CD14-positive monocyte (primary cell): ENCODE results near the gene TLR10. TPM values are rescaled to one million over a fixed set of nuclear protein-coding genes. Genes with fewer than 3 reads are reported as not detected.
A peak's percentile ranks its signal among the peaks of the same experiment; 100 is the strongest.

Experiments used
- DNase-seq, 3 donors: peaks; one replicate each; pipeline ENCODE4 v3.0.0-alpha.2; 2011 to 2022
- H2AFZ ChIP-seq: 2 replicates; pipeline ENCODE4 v1.6.0; 2012; ENCODE audit warnings: mild to moderate bottlenecking, low read depth, low read length, inconsistent platforms; ENCODE audit not compliant: insufficient read depth, poor library complexity, severe bottlenecking
- H3K27ac ChIP-seq, 2 donors: 1 replicate in 1 of 2; 2 replicates in 1 of 2; pipeline ENCODE4 v1.5.1; 2012 to 2013; ENCODE audit warnings: low read length in 2 of 2, control low read depth in 1 of 2, inconsistent platforms in 1 of 2, low read depth in 1 of 2, mild to moderate bottlenecking in 1 of 2
- H3K27me3 ChIP-seq, 2 donors: one replicate each; pipeline versions ENCODE4 v1.6.0 to v1.6.1; 2011 to 2013; ENCODE audit warnings: low read length in 2 of 2; ENCODE audit not compliant: control insufficient read depth in 2 of 2, insufficient read depth in 2 of 2
- H3K36me3 ChIP-seq, 2 donors: replicated peaks in 1 of 2; 1 replicate in 1 of 2; 2 replicates in 1 of 2; pipeline versions ENCODE4 v1.5.1 to v1.6.1; 2012 to 2013; ENCODE audit warnings: low read length in 2 of 2, control low read depth in 1 of 2, inconsistent platforms in 1 of 2, mild to moderate bottlenecking in 1 of 2; ENCODE audit not compliant: insufficient read depth in 2 of 2, control insufficient read depth in 1 of 2
- H3K4me1 ChIP-seq, 2 donors: 1 replicate in 1 of 2; 2 replicates in 1 of 2; pipeline versions ENCODE4 v1.5.1 to v1.6.1; 2012 to 2013; ENCODE audit warnings: low read length in 2 of 2, control low read depth in 1 of 2, inconsistent platforms in 1 of 2, mild to moderate bottlenecking in 1 of 2, moderate library complexity in 1 of 2; ENCODE audit not compliant: insufficient read depth in 2 of 2, control insufficient read depth in 1 of 2
- H3K4me2 ChIP-seq: replicated peaks from 2 replicates; pipeline ENCODE3; 2012; ENCODE audit warnings: low read length, moderate library complexity, mild to moderate bottlenecking; ENCODE audit not compliant: poor library complexity, severe bottlenecking; ENCODE audit errors: extremely low read depth
- H3K4me3 ChIP-seq, 3 experiments: fragments of 200-600 bp in 1 of 3; sonication (generic) in 1 of 3; replicated peaks in 1 of 3; 1 replicate in 2 of 3; 2 replicates in 1 of 3; pipeline ENCODE4 v1.5.1; 2011 to 2013; ENCODE audit warnings: low read length in 3 of 3, mild to moderate bottlenecking in 3 of 3, control low read depth in 2 of 3, low read depth in 2 of 3, inconsistent platforms in 1 of 3, moderate library complexity in 1 of 3
- H3K79me2 ChIP-seq: 2 replicates; pipeline ENCODE4 v1.6.0; 2012; ENCODE audit warnings: mild to moderate bottlenecking, control low read depth, inconsistent platforms, low read length, moderate library complexity; ENCODE audit not compliant: insufficient read depth
- H3K9ac ChIP-seq: 2 replicates; pipeline ENCODE4 v1.6.0; 2017; ENCODE audit warnings: low read length, mild to moderate bottlenecking; ENCODE audit not compliant: insufficient read depth, poor library complexity, severe bottlenecking
- H3K9me3 ChIP-seq, 2 donors: replicated peaks in 1 of 2; 1 replicate in 1 of 2; 2 replicates in 1 of 2; pipeline versions ENCODE4 v1.5.1 to v1.6.1; 2012 to 2013; ENCODE audit warnings: low read length in 2 of 2, control low read depth in 1 of 2; ENCODE audit not compliant: control insufficient read depth in 1 of 2, insufficient read depth in 1 of 2
- H4K20me1 ChIP-seq: 2 replicates; pipeline ENCODE4 v1.6.0; 2012; ENCODE audit warnings: mild to moderate bottlenecking, low read length, control low read depth, moderate library complexity; ENCODE audit not compliant: insufficient read depth
- H3K27ac Mint-ChIP-seq, 7 donors: one replicate each; pipeline ENCODE4 v1.8.0; 2020; ENCODE audit warnings: mild to moderate bottlenecking in 7 of 7, mixed read lengths in 7 of 7, moderate library complexity in 6 of 7, inconsistent platforms in 2 of 7
- H3K27me3 Mint-ChIP-seq, 3 donors: one replicate each; pipeline ENCODE4 v1.8.0; 2021 to 2022; ENCODE audit warnings: low read depth in 3 of 3, mild to moderate bottlenecking in 3 of 3, mixed read lengths in 3 of 3, moderate library complexity in 3 of 3, inconsistent platforms in 1 of 3
- H3K36me3 Mint-ChIP-seq, 2 donors: one replicate each; pipeline ENCODE4 v1.8.0; 2020; ENCODE audit warnings: mixed read lengths in 2 of 2, inconsistent platforms in 1 of 2, mild to moderate bottlenecking in 1 of 2
- H3K4me1 Mint-ChIP-seq: one replicate; pipeline ENCODE4 v1.8.0; 2020; ENCODE audit warnings: mild to moderate bottlenecking, mixed read lengths
- H3K4me3 Mint-ChIP-seq, 2 donors: one replicate each; pipeline ENCODE4 v1.8.0; 2020; ENCODE audit warnings: mild to moderate bottlenecking in 2 of 2, mixed read lengths in 2 of 2, moderate library complexity in 1 of 2
- H3K9me3 Mint-ChIP-seq, 7 donors: one replicate each; pipeline ENCODE4 v1.8.0; 2020 to 2022; ENCODE audit warnings: mixed read lengths in 7 of 7, mild to moderate bottlenecking in 6 of 7, moderate library complexity in 6 of 7, inconsistent platforms in 2 of 7
- CTCF ChIP-seq: fragments of 200-600 bp; IDR thresholded peaks from one replicate; pipeline ENCODE4 v1.8.0; 2022; ENCODE audit warnings: antibody characterized with exemption, mild to moderate bottlenecking
- WGBS: methylation state at CpG from one replicate; pipeline ENCODE4 v1.1.5; 2013; ENCODE audit warnings: missing lambda C conversion rate; ENCODE audit not compliant: insufficient coverage; 5-methylcytosine and 5-hydroxymethylcytosine counted together
- intact Hi-C, 2 donors: fragments of 100-400 bp; cut with micrococcal nuclease; formaldehyde crosslinking; loops; one replicate each; pipeline versions ENCODE4 v1.15.0 to v1.15.1; 2023
- polyA plus RNA-seq, 3 donors: library from polyadenylated mRNA; depleted of rRNA in 1 of 3; unstranded in 2 of 3; stranded (reverse) in 1 of 3; fragments of 300-500 nt in 2 of 3; fragments of >200 nt in 1 of 3; fragmentation: Illumina TruSeq in 2 of 3; gene quantifications; 1 replicate in 2 of 3; 2 replicates in 1 of 3; pipeline ENCODE4 v1.2.3, GENCODE V29; 2012 to 2021

Gene TLR10
- polyA plus RNA-seq, 3 donors = 1.1 to 1.2 (median 1.1) TPM

GRCh38 chr4:38800961-38801450, 18.2 kb upstream of the TLR10 start:
- Histone ChIP-seq H3K27ac (peak overlapping the region; percentile 68 to 89), H3K9ac (no peak overlapping the region), H3K9me3 (peaks cover 7 to 42% of the 10 kb centered on the region in 2 donors), H3K4me1 (peaks cover 49 to 65% of the 10 kb centered on the region in 2 donors), H3K4me2 (peak overlapping the region; percentile 85), H3K79me2 (peaks cover 91% of the 10 kb centered on the region), H3K36me3 (peaks cover 54 to 73% of the 10 kb centered on the region in 2 donors), H3K27me3 (no peaks in the 10 kb centered on the region), H3K4me3 (peak overlapping the region; percentile 1 to 98 (median 18)), H4K20me1 (peaks cover 52% of the 10 kb centered on the region), H2AFZ (no peak overlapping the region)
- H3K4me3 Mint-ChIP-seq = peak overlapping the region; percentile 83 to 95
- peak overlapping the region; percentile 78 to 97 (median 86) for H3K27ac Mint-ChIP-seq
- no peak for TF ChIP-seq CTCF
- peak in 2 of 3 donors; percentile 28 to 67 for DNase-seq
- peaks cover 58% of the 10 kb centered on the region for H3K4me1 Mint-ChIP-seq
- peaks cover 70 to 73% of the 10 kb centered on the region in 2 donors for H3K36me3 Mint-ChIP-seq
- H3K27me3 Mint-ChIP-seq = peaks cover 0 to 2% (median 0%) of the 10 kb centered on the region in 3 donors
- intact Hi-C loops = loop anchor here (5.0 to 10.0 kb wide), 2 partner anchors 46 to 56 kb away; partner anchors contain the start of gene TLR6 (in 1 of the 2)
- no CpG with 5 or more reads among the region's 3 CpGs for WGBS
- peaks cover 6 to 26% (median 19%) of the 10 kb centered on the region in 7 donors for H3K9me3 Mint-ChIP-seq

DNA sequence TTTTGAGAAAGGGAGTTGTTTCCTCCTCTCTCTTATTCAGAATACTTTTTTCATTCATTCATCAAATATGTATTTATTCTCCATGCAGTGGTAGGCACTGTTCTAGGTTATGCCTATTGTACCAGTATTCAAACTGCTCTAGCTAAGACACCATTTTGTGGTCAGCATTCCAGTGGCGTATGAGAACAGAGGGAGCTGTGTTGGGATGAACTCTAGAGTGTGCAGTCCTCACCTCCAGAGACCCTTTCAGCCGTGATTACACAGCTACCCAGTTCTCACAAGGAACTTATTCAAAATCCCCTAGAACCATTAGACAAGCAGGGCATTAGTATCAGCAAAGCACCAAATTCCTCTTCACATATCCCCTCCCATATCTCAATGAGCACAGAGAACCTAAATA, 17.6 kb upstream of the TLR10 start:
- peak overlapping the region; percentile 83 to 95 for H3K4me3 Mint-ChIP-seq
- peaks cover 76 to 80% of the 10 kb centered on the region in 2 donors for H3K36me3 Mint-ChIP-seq
- H3K27me3 Mint-ChIP-seq = peaks cover 0 to 2% (median 0%) of the 10 kb centered on the region in 3 donors
- H3K4me1 Mint-ChIP-seq = peaks cover 56% of the 10 kb centered on the region
- DNase-seq = no peak
- no peak for TF ChIP-seq CTCF
- peaks cover 54 to 80% of the 10 kb centered on the region in 2 donors for H3K36me3 ChIP-seq
- H3K9me3 Mint-ChIP-seq = peaks cover 6 to 29% (median 23%) of the 10 kb centered on the region in 7 donors
- peak overlapping the region; percentile 85 for H3K4me2 ChIP-seq
- H4K20me1 ChIP-seq = peaks cover 57% of the 10 kb centered on the region
- H3K4me3 ChIP-seq = peak overlapping the region; percentile 3 to 98 (median 18)
- WGBS = 100% methylated on average over 1 of the region's 2 CpGs
- intact Hi-C loops = loop anchor here (5.0 to 10.0 kb wide), 2 partner anchors 46 to 57 kb away; partner anchors contain the start of gene TLR6 (in 1 of the 2)
- H3K9me3 ChIP-seq = peaks cover 7 to 49% of the 10 kb centered on the region in 2 donors
- peak overlapping the region; percentile 58 to 97 (median 86) for H3K27ac Mint-ChIP-seq
- H3K27ac ChIP-seq = peak overlapping the region; percentile 5 to 89
- H3K79me2 ChIP-seq = peaks cover 97% of the 10 kb centered on the region
- no peak overlapping the region for H3K9ac ChIP-seq
- peaks cover 42 to 65% of the 10 kb centered on the region in 2 donors for H3K4me1 ChIP-seq
- no peaks in the 10 kb centered on the region for H3K27me3 ChIP-seq
- no peak overlapping the region for H2AFZ ChIP-seq
